Measurements from ENCODE around the gene DZIP3. TPM values are rescaled to one million over a fixed set of nuclear protein-coding genes. Genes with fewer than 3 reads are reported as not detected.

DZIP3 gene
- total RNA-seq, 1 donor from 2014 or later, result 8.5 TPM

- H3K27ac Mint-ChIP-seq (ENCODE audit: unreplicated experiment), result no peak overlapping the region
- no peak overlapping the region for H3K4me3 Mint-ChIP-seq (ENCODE audit: unreplicated experiment)
Observed at GRCh38 chr3:108564564-108564963, 25.0 kb upstream of the DZIP3 start.

GRCh38 chr3:108565506-108565905, 24.0 kb upstream of the DZIP3 start:
- Mint-ChIP-seq H3K27me3 (ENCODE audit: low read depth) (no peaks in the 10 kb centered on the region), H3K4me1 (ENCODE audit: low read depth) (peaks cover 4% of the 10 kb centered on the region), H3K4me3 (ENCODE audit: unreplicated experiment) (no peak overlapping the region), H3K27ac (ENCODE audit: unreplicated experiment) (no peak overlapping the region), H3K9me3 (ENCODE audit: low read depth) (no peaks in the 10 kb centered on the region), H3K36me3 (ENCODE audit: low read depth) (peaks cover 2% of the 10 kb centered on the region)
- TF ChIP-seq CTCF (IDR thresholded peaks at IDR 0.05), result no peak
- no peak for DNase-seq (ENCODE audit: low spot score)

More at GRCh38 chr3:108564564-108564963, 25.0 kb upstream of the DZIP3 start:
- Mint-ChIP-seq H3K9me3 (ENCODE audit: low read depth) (no peaks in the 10 kb centered on the region), H3K27me3 (ENCODE audit: low read depth) (no peaks in the 10 kb centered on the region), H3K4me1 (ENCODE audit: low read depth) (peaks cover 4% of the 10 kb centered on the region), H3K36me3 (ENCODE audit: low read depth) (peaks cover 2% of the 10 kb centered on the region)
- no peak for DNase-seq (ENCODE audit: low spot score)
- TF ChIP-seq CTCF (IDR thresholded peaks at IDR 0.05), result no peak

GRCh38 chr3:108566599-108566998, 22.9 kb upstream of the DZIP3 start:
- Mint-ChIP-seq H3K27ac (ENCODE audit: unreplicated experiment) (no peak overlapping the region), H3K27me3 (ENCODE audit: low read depth) (no peaks in the 10 kb centered on the region), H3K4me3 (ENCODE audit: unreplicated experiment) (no peak overlapping the region), H3K9me3 (ENCODE audit: low read depth) (no peaks in the 10 kb centered on the region), H3K36me3 (ENCODE audit: low read depth) (peaks cover under 1% of the 10 kb centered on the region), H3K4me1 (ENCODE audit: low read depth) (peaks cover 4% of the 10 kb centered on the region)
- no peak for DNase-seq (ENCODE audit: low spot score)
- TF ChIP-seq CTCF (IDR thresholded peaks at IDR 0.05), result no peak

DNA sequence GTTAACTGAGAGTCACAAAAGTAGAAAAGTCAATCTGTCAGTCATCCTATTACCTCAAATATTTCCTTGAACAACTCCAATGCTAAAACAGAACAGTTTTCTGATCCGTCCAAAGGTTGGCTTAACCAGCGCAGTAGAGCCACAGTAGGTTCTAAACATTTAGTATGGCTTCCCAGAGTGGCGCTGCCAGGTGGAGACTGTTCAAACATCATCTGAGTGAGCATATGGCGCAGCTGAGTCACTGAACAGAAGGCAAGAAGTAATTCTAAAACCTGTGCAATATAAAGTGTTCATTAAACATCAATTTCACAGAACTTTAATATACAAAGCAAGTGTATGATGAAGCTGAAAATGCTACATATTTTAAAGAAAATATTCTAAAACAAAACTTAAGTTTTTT, 20.2 kb upstream of the DZIP3 start:
- Mint-ChIP-seq H3K4me3 (ENCODE audit: unreplicated experiment) (no peak overlapping the region), H3K4me1 (ENCODE audit: low read depth) (peaks cover 4% of the 10 kb centered on the region), H3K27ac (ENCODE audit: unreplicated experiment) (no peak overlapping the region), H3K9me3 (ENCODE audit: low read depth) (peaks cover 17% of the 10 kb centered on the region), H3K36me3 (ENCODE audit: low read depth) (peaks cover 9% of the 10 kb centered on the region), H3K27me3 (ENCODE audit: low read depth) (no peaks in the 10 kb centered on the region)
- no peak for DNase-seq (ENCODE audit: low spot score)
- no peak for TF ChIP-seq CTCF (IDR thresholded peaks at IDR 0.05)

- Mint-ChIP-seq H3K4me1 (ENCODE audit: low read depth) (no peaks in the 10 kb centered on the region), H3K27ac (ENCODE audit: unreplicated experiment) (no peak overlapping the region), H3K36me3 (ENCODE audit: low read depth) (peaks cover 11% of the 10 kb centered on the region), H3K4me3 (ENCODE audit: unreplicated experiment) (no peak overlapping the region), H3K9me3 (ENCODE audit: low read depth) (peaks cover 8% of the 10 kb centered on the region), H3K27me3 (ENCODE audit: low read depth) (no peaks in the 10 kb centered on the region)
- no peak for TF ChIP-seq CTCF (IDR thresholded peaks at IDR 0.05)
- DNase-seq (ENCODE audit: low spot score), result no peak
Observed at GRCh38 chr3:108578064-108578463, 11.5 kb upstream of the DZIP3 start.
